GM23248 (cell line): Measurements from ENCODE around the gene POLL.

Source experiments
- EZH2 ChIP-seq: fragments of 200-600 bp; sonication (generic); IDR thresholded peaks from 2 replicates; pipeline ENCODE4 v1.6.1; 2018; ENCODE audit warnings: antibody characterized with exemption, mild to moderate bottlenecking; ENCODE audit not compliant: insufficient read depth, poor library complexity, severe bottlenecking
- EZH2phosphoT487 ChIP-seq: fragments of 200-600 bp; sonication (generic); IDR thresholded peaks from 2 replicates; pipeline ENCODE4 v1.6.1; 2018; ENCODE audit warnings: antibody characterized with exemption, moderate library complexity, mild to moderate bottlenecking, low read depth; ENCODE audit not compliant: insufficient read depth

DNA sequence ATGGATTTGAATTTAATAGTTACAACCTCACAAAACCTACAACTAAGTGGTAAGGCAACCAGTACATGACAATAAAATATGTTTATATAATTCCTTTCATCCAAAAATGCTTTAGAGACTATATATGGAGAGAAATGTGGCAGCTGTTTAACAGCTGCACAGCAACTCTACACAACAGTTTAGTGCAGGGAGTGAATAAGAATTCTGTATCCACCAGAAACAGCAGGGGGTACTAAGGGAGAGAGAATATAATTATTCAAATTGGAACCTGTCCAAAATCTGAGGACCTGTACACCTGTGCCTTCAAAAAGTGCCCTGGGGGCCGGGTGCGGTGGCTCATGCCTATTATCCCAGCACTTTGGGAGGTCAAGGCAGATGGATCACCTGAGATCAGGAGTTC, 49.6 kb downstream of the POLL start:
- no peak for TF ChIP-seq EZH2
- TF ChIP-seq EZH2phosphoT487 = no peak
